Measurements from ENCODE around the gene LGALSL.

GRCh38 chr2:64474121-64474571 is 20.2 kb downstream of the LGALSL start:
- TF ChIP-seq EZH2 (optimal IDR thresholded peaks at IDR 0.05; ENCODE audit: low read depth, low read length) (no peak), CTCF (IDR thresholded peaks at IDR 0.05; ENCODE audit: low read length) (no peak), EZH2phosphoT487 (IDR thresholded peaks at IDR 0.05; ENCODE audit: low read length) (no peak)
